Natural killer cell (primary cell): Measurements from ENCODE around the gene ZBED4. TPM values are rescaled to one million over a fixed set of nuclear protein-coding genes. Genes with fewer than 3 reads are reported as not detected.

Experiments used
- ATAC-seq, 3 donors: fragments of 150-1000 bp in 2 of 3; fragments of 200-7000 bp in 1 of 3; cut with Tn5 transposase; 1 replicate in 1 of 3; 2 replicates in 2 of 3; pipeline ENCODE4 v1.10.0; 2021; ENCODE audit warnings: mild to moderate bottlenecking in 2 of 3, moderate library complexity in 2 of 3
- DNase-seq, 2 donors: peaks; one replicate each; pipeline versions ENCODE4 v3.0.0 to v3.0.0-alpha.2; 2013 to 2021; ENCODE audit warnings: mixed read lengths in 1 of 2
- H3K27ac ChIP-seq: one replicate; pipeline ENCODE4 v1.5.1; 2013; ENCODE audit warnings: mild to moderate bottlenecking, low read length
- H3K27me3 ChIP-seq: one replicate; pipeline ENCODE4 v1.6.1; 2013; ENCODE audit warnings: low read length; ENCODE audit not compliant: control insufficient read depth, insufficient read depth
- H3K36me3 ChIP-seq: one replicate; pipeline ENCODE4 v1.6.1; 2013; ENCODE audit warnings: low read length; ENCODE audit not compliant: control insufficient read depth, insufficient read depth
- H3K4me1 ChIP-seq: one replicate; pipeline ENCODE4 v1.6.1; 2013; ENCODE audit warnings: low read length; ENCODE audit not compliant: control insufficient read depth, insufficient read depth
- H3K4me3 ChIP-seq: one replicate; pipeline ENCODE4 v1.5.1; 2013; ENCODE audit warnings: low read length
- H3K9me3 ChIP-seq: one replicate; pipeline ENCODE4 v1.6.1; 2013; ENCODE audit warnings: low read length; ENCODE audit not compliant: control insufficient read depth, insufficient read depth
- H3K27ac Mint-ChIP-seq, 2 donors: one replicate each; pipeline ENCODE4 v1.8.0; 2022; ENCODE audit warnings: mild to moderate bottlenecking in 2 of 2, mixed read lengths in 2 of 2, moderate library complexity in 1 of 2
- H3K27me3 Mint-ChIP-seq, 2 donors: one replicate each; pipeline ENCODE4 v1.8.0; 2022; ENCODE audit warnings: low read depth in 2 of 2, mixed read lengths in 2 of 2
- H3K36me3 Mint-ChIP-seq: one replicate; pipeline ENCODE4 v1.8.0; 2022; ENCODE audit warnings: mixed read lengths
- H3K4me1 Mint-ChIP-seq, 2 donors: one replicate each; pipeline ENCODE4 v1.8.0; 2022; ENCODE audit warnings: mixed read lengths in 2 of 2
- H3K4me3 Mint-ChIP-seq: one replicate; pipeline ENCODE4 v1.8.0; 2022; ENCODE audit warnings: mild to moderate bottlenecking, moderate library complexity, mixed read lengths
- H3K9me3 Mint-ChIP-seq, 2 donors: one replicate each; pipeline ENCODE4 v1.8.0; 2022; ENCODE audit warnings: mixed read lengths in 2 of 2
- WGBS: methylation state at CpG from one replicate; pipeline ENCODE4 v1.1.7; 2013; ENCODE audit warnings: missing lambda C conversion rate; ENCODE audit not compliant: insufficient coverage; 5-methylcytosine and 5-hydroxymethylcytosine counted together
- intact Hi-C: fragments of 100-400 bp; cut with micrococcal nuclease; formaldehyde crosslinking; loops from one replicate; pipeline ENCODE4 v1.14.2; 2022
- total RNA-seq, 4 donors: library from RNA; stranded (reverse); fragments of 120-200 nt in 1 of 4; gene quantifications; one replicate each; pipeline versions ENCODE4 v1.2.3 to v1.2.4, GENCODE V29; 2013 to 2022
- TF ChIP-seq, protein P1 (sequence below): fragments of 200-600 bp; IDR thresholded peaks from one replicate; pipeline ENCODE4 v1.8.0; 2022; ENCODE audit warnings: antibody characterized with exemption

The ZBED4 gene
- total RNA-seq, 3 donors from 2014 or later (not counting 1 experiment from before 2014, with no cell fraction given), result 21.1 to 24.5 (median 22.7) TPM

DNA sequence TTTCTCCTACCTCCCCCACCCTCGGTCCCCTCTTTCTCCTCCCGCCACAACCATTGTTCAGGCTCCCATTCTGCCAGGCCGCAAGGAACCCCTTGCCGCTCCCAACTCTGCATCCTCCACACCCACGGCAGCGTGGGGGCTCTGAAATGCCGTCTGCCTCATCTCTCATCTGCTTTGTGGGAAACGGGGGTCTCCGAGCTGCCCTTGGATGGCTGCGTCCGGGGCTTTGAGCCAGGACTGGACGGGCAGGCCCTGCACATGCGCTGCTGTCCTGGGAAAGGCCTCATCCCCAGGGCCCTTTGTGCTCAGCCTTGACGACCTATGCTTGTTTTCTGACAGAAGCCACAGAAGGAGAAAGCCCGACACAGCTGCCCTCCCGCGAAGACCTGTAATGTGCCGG is 73.3 kb downstream of the ZBED4 start:
- no peak overlapping the region for H3K27ac ChIP-seq
- ATAC-seq (no peak), DNase-seq (no peak)
- H3K9me3 Mint-ChIP-seq, result no peaks in the 10 kb centered on the region
- H3K4me3 ChIP-seq, result no peak overlapping the region
- no peaks in the 10 kb centered on the region for H3K36me3 Mint-ChIP-seq
- H3K36me3 ChIP-seq, result no peaks in the 10 kb centered on the region
- H3K27me3 ChIP-seq, result no peaks in the 10 kb centered on the region
- peaks cover 20% of the 10 kb centered on the region in 2 donors for H3K4me1 Mint-ChIP-seq
- H3K27ac Mint-ChIP-seq, result peak overlapping the region; percentile 48 to 62
- WGBS, result 93% methylated on average over 18 of the region's 18 CpGs
- no peaks in the 10 kb centered on the region for H3K27me3 Mint-ChIP-seq
- TF ChIP-seq, protein P1, sequence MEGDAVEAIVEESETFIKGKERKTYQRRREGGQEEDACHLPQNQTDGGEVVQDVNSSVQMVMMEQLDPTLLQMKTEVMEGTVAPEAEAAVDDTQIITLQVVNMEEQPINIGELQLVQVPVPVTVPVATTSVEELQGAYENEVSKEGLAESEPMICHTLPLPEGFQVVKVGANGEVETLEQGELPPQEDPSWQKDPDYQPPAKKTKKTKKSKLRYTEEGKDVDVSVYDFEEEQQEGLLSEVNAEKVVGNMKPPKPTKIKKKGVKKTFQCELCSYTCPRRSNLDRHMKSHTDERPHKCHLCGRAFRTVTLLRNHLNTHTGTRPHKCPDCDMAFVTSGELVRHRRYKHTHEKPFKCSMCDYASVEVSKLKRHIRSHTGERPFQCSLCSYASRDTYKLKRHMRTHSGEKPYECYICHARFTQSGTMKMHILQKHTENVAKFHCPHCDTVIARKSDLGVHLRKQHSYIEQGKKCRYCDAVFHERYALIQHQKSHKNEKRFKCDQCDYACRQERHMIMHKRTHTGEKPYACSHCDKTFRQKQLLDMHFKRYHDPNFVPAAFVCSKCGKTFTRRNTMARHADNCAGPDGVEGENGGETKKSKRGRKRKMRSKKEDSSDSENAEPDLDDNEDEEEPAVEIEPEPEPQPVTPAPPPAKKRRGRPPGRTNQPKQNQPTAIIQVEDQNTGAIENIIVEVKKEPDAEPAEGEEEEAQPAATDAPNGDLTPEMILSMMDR, result no peak
- H3K4me1 ChIP-seq, result peaks cover 40% of the 10 kb centered on the region
- intact Hi-C loops, result no loop called here
- H3K9me3 ChIP-seq, result no peaks in the 10 kb centered on the region
- H3K4me3 Mint-ChIP-seq, result peak overlapping the region; percentile 54

DNA sequence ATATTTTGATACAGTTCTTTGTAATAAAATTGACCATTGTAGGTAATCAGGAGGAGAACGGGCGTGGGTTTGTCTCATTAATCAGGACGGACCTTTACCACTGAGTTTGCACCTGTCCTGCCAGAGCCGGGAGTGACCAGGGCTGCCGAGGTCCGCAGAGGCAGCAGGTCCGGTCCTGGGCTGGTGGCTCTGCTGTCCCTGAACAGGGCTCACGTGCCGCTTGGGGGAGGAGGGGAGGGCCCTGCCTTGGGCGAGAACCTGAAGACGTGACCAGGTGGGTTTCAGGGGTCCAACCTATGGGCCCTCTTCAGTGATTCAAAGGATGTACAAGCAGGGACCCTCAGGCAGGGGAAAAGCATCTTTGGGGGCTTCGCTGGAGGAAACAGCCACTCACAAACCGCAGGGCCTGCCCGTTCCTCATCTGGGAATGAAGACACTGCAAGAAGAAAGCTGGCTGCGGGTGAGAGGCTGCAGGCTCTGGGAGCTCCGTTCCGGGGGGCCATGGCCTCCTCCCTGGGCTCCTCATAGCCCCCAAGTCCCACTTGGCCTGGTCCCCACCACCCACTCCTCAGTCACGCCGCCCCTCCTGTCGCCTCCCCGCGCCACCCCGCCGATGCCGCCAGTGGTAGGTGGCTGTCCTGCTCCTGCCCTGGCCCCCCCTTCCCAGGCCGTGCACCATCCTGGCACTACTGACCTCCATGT is 74.0 kb downstream of the ZBED4 start:
- intact Hi-C loops, result no loop called here
- no peak for ATAC-seq
- H3K4me1 Mint-ChIP-seq, result peaks cover 20% of the 10 kb centered on the region in 2 donors
- H3K4me1 ChIP-seq, result peaks cover 42% of the 10 kb centered on the region
- H3K9me3 Mint-ChIP-seq, result no peaks in the 10 kb centered on the region
- no peak overlapping the region for H3K27ac ChIP-seq
- no peak for DNase-seq
- peak overlapping the region in 1 of 2 donors; percentile 62 for H3K27ac Mint-ChIP-seq
- no peaks in the 10 kb centered on the region for H3K36me3 ChIP-seq
- no peaks in the 10 kb centered on the region for H3K27me3 Mint-ChIP-seq
- H3K4me3 Mint-ChIP-seq, result no peak overlapping the region
- H3K9me3 ChIP-seq, result no peaks in the 10 kb centered on the region
- 97% methylated on average over 26 of the region's 26 CpGs for WGBS
- H3K4me3 ChIP-seq, result no peak overlapping the region
- TF ChIP-seq, protein P1, result no peak
- H3K36me3 Mint-ChIP-seq, result no peaks in the 10 kb centered on the region
- H3K27me3 ChIP-seq, result no peaks in the 10 kb centered on the region

DNA sequence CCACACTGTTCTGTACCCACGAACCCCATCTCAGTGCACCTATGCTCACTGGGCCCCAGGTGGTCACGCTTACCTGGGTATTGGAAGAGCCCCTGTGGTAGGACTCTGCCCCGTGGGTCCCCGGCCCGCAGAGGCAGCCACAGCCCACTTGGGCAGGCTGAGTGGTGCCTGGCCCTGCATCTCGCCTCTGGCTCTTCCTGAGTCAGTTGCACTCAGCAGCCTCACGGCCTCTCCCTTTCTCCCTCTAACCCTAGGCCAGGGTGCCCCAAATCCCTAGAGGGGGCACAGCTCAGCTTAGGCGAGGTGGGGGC is 74.5 kb downstream of the ZBED4 start:
- H3K4me3 ChIP-seq, result no peak overlapping the region
- H3K9me3 Mint-ChIP-seq, result no peaks in the 10 kb centered on the region
- H3K27me3 Mint-ChIP-seq, result no peaks in the 10 kb centered on the region
- H3K27me3 ChIP-seq, result no peaks in the 10 kb centered on the region
- ATAC-seq, result no peak
- H3K4me1 ChIP-seq, result peaks cover 45% of the 10 kb centered on the region
- H3K27ac ChIP-seq, result no peak overlapping the region
- WGBS, result 88% methylated on average over 8 of the region's 8 CpGs
- no peaks in the 10 kb centered on the region for H3K36me3 Mint-ChIP-seq
- H3K4me1 Mint-ChIP-seq, result peaks cover 21 to 23% of the 10 kb centered on the region in 2 donors
- H3K27ac Mint-ChIP-seq, result no peak overlapping the region
- no peak overlapping the region for H3K4me3 Mint-ChIP-seq
- TF ChIP-seq, protein P1, result no peak
- no peaks in the 10 kb centered on the region for H3K9me3 ChIP-seq
- no peaks in the 10 kb centered on the region for H3K36me3 ChIP-seq
- no peak for DNase-seq
- intact Hi-C loops, result no loop called here
